GM18507 (cell line): ENCODE results near the gene ALPG.
"Not testable (repeated sequence)": the region's sequence is repeated elsewhere in the genome, so short reads cannot be mapped to it uniquely, and the experiment has no call there.

Experiments used
- DNase-seq: peaks from one replicate; pipeline ENCODE4 v3.0.0; 2011; ENCODE audit warnings: low read depth; ENCODE audit not compliant: insufficient read length; ENCODE audit errors: extremely low spot score
- FAIRE-seq: peaks from 2 replicates; lab custom pipeline; 2011; peaks lifted over from hg19 to GRCh38; lab: Jason Lieb, UNC

The ALPG gene

GRCh38 chr2:232447638-232448303 is 41.1 kb downstream of the ALPG start:
- no peak for FAIRE-seq
- no peak for DNase-seq

- DNase-seq (no peak), FAIRE-seq (no peak)
Measured at GRCh38 chr2:232448304-232448690, 41.7 kb downstream of the ALPG start.

- FAIRE-seq (no peak), DNase-seq (no peak)
Measured at GRCh38 chr2:232449964-232450363, 43.3 kb downstream of the ALPG start.

GRCh38 chr2:232451645-232452044 is 45.0 kb downstream of the ALPG start:
- not testable (repeated sequence) for DNase-seq, FAIRE-seq

- DNase-seq (no peak), FAIRE-seq (no peak)
Measured at GRCh38 chr2:232454630-232455029, 48.0 kb downstream of the ALPG start.

GRCh38 chr2:232455426-232456255 is 49.0 kb downstream of the ALPG start, which contains the start of gene ALPI:
Gene ALPI, plus strand, starts transcription at chr2:232456153. Its CDS starts 47 bp downstream, at chr2:232456200.
- FAIRE-seq (no peak), DNase-seq (no peak)

GRCh38 chr2:232456296-232457120 is 49.9 kb downstream of the ALPG start:
- no peak for FAIRE-seq
- DNase-seq, result no peak

GRCh38 chr2:232457121-232458011 is 50.7 kb downstream of the ALPG start:
- DNase-seq (no peak), FAIRE-seq (no peak)

- DNase-seq (no peak), FAIRE-seq (no peak)
Measured at GRCh38 chr2:232458051-232458660, 51.5 kb downstream of the ALPG start.

- FAIRE-seq, result no peak
- no peak for DNase-seq
Measured at GRCh38 chr2:232458661-232459418, 52.2 kb downstream of the ALPG start.

- DNase-seq (no peak), FAIRE-seq (no peak)
Measured at GRCh38 chr2:232459419-232460035, 52.9 kb downstream of the ALPG start.

- DNase-seq, result no peak
- no peak for FAIRE-seq
Measured at GRCh38 chr2:232460171-232460570, 53.5 kb downstream of the ALPG start.
